ENCODE results near the gene CCDC181. TPM values are rescaled to one million over a fixed set of nuclear protein-coding genes. Genes with fewer than 3 reads are reported as not detected.

CCDC181 gene
- total RNA-seq, 6 experiments from 2014 or later = not detected

DNA sequence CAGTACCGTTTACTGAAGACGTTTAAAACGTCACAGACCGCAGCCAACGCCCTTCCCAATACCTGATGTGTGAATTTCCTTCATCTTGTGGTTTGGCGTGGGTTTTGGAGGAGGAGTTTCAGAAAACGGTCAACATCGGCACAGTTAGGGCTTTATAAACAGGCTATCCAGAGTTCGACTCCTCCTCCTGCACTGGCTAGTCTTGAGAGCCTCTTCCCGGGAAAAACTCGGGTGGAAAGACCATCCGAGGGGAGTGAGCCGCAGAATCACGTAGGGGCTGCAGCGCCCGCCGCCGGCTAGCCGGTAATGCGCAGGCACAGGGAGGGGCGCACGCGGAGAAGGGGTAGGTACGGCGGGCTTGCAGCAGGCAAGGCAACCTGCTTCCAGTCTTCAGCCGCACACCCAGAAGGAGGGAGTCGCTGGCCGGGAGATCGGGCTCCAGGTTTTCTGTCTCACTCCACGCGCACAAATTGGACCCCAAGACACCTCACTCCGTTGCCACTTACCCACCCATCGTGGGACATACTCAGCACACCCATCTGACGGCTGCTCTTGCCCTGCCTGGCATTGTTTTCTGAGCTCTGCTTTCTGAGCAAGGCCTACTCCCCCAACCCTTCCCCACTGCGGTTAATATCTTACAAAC, 33.0 kb upstream of the CCDC181 start:
- Mint-ChIP-seq H3K27ac (no peak overlapping the region), H3K27me3 (ENCODE audit: insufficient read depth) (no peaks in the 10 kb centered on the region), H3K9me3 (peaks cover 11% of the 10 kb centered on the region), H3K36me3 (ENCODE audit: low read depth) (peaks cover 10% of the 10 kb centered on the region), H3K4me1 (ENCODE audit: low read depth) (peaks cover 7% of the 10 kb centered on the region; the same call in 1 of the 2 replicates), H3K4me3 (peak overlapping the region; percentile 47; the same call in 1 of the 2 replicates)
- DNase-seq = no peak
- TF ChIP-seq, protein P1, sequence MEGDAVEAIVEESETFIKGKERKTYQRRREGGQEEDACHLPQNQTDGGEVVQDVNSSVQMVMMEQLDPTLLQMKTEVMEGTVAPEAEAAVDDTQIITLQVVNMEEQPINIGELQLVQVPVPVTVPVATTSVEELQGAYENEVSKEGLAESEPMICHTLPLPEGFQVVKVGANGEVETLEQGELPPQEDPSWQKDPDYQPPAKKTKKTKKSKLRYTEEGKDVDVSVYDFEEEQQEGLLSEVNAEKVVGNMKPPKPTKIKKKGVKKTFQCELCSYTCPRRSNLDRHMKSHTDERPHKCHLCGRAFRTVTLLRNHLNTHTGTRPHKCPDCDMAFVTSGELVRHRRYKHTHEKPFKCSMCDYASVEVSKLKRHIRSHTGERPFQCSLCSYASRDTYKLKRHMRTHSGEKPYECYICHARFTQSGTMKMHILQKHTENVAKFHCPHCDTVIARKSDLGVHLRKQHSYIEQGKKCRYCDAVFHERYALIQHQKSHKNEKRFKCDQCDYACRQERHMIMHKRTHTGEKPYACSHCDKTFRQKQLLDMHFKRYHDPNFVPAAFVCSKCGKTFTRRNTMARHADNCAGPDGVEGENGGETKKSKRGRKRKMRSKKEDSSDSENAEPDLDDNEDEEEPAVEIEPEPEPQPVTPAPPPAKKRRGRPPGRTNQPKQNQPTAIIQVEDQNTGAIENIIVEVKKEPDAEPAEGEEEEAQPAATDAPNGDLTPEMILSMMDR (IDR thresholded peaks at IDR 0.05) = no peak

DNA sequence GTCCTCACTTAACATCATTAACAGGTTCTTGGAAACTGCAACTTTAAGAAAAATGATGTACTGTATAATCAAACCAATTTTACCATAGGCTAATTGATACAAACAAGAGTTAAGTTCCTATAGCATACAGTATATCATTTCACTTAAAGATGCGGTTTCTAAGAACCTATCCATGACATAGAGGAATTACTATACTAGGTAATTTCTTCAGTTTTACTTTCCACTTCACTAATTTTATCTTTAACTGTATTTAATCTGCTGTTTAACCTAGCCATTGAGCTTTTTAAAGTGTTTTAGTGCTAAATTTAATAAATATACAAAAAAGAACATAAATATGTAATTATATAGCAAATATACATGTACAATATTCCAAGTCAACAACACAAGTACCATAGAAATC, 30.2 kb upstream of the CCDC181 start:
- peaks cover 7% of the 10 kb centered on the region; the same call in 1 of the 2 replicates for H3K4me1 Mint-ChIP-seq (ENCODE audit: low read depth)
- H3K36me3 Mint-ChIP-seq (ENCODE audit: low read depth) = peaks cover 10% of the 10 kb centered on the region
- no peak overlapping the region for H3K27ac Mint-ChIP-seq
- no peaks in the 10 kb centered on the region for H3K27me3 Mint-ChIP-seq (ENCODE audit: insufficient read depth)
- no peak overlapping the region for H3K4me3 Mint-ChIP-seq
- peaks cover 11% of the 10 kb centered on the region for H3K9me3 Mint-ChIP-seq
- TF ChIP-seq, protein P1 (IDR thresholded peaks at IDR 0.05) = no peak
- no peak for DNase-seq

DNA sequence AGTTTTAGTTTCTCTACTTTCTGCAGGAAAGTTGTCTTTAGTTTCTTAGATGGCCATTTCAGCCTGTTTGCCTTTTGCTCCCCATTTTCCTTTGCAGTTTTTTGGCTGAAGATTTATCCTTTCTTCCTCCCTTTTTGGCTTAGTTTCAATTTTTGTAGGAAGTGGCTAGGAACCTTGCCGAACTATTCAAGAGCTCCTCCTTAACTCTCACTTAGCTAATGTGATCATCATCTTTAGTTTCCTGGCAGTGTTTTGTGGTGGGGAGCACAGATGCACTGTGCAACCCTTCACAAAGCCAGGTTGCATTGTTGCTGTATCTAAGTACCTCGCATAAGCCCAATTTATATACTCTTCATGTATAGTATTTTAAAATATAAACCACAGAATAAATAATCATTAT, 28.8 kb upstream of the CCDC181 start:
- peaks cover 11% of the 10 kb centered on the region for H3K9me3 Mint-ChIP-seq
- TF ChIP-seq, protein P1 (IDR thresholded peaks at IDR 0.05) = no peak
- H3K27ac Mint-ChIP-seq = no peak overlapping the region
- DNase-seq = no peak
- peaks cover 3% of the 10 kb centered on the region; the same call in 1 of the 2 replicates for H3K4me1 Mint-ChIP-seq (ENCODE audit: low read depth)
- no peak overlapping the region for H3K4me3 Mint-ChIP-seq
- H3K36me3 Mint-ChIP-seq (ENCODE audit: low read depth) = peaks cover 7% of the 10 kb centered on the region
- peaks cover 2% of the 10 kb centered on the region; the same call in 1 of the 2 replicates for H3K27me3 Mint-ChIP-seq (ENCODE audit: insufficient read depth)

DNA sequence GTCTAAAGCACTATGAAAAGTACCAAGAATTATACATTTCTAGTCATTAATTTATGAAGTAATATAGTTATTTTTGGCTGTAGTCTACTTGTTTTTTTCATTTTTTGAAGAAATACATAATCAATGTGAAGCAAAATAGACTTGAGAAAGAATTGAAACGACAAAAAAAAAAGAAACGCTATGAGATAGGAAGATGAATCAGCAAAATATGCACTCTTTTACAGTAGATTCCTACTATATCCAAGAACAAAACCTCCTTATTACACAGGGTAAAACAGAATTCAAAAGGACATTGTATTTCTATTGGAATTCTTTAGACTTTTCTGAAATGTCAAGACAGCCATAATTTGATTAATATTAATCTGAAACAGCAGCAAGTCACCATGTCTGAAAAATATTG, 25.6 kb upstream of the CCDC181 start:
- Mint-ChIP-seq H3K4me1 (ENCODE audit: low read depth) (no peaks in the 10 kb centered on the region), H3K27me3 (ENCODE audit: insufficient read depth) (peaks cover 2% of the 10 kb centered on the region; the same call in 1 of the 2 replicates), H3K27ac (no peak overlapping the region), H3K36me3 (ENCODE audit: low read depth) (peaks cover 7% of the 10 kb centered on the region; the same call in 1 of the 2 replicates), H3K4me3 (no peak overlapping the region), H3K9me3 (peaks cover 11% of the 10 kb centered on the region)
- DNase-seq = no peak
- TF ChIP-seq, protein P1 (IDR thresholded peaks at IDR 0.05) = no peak

DNA sequence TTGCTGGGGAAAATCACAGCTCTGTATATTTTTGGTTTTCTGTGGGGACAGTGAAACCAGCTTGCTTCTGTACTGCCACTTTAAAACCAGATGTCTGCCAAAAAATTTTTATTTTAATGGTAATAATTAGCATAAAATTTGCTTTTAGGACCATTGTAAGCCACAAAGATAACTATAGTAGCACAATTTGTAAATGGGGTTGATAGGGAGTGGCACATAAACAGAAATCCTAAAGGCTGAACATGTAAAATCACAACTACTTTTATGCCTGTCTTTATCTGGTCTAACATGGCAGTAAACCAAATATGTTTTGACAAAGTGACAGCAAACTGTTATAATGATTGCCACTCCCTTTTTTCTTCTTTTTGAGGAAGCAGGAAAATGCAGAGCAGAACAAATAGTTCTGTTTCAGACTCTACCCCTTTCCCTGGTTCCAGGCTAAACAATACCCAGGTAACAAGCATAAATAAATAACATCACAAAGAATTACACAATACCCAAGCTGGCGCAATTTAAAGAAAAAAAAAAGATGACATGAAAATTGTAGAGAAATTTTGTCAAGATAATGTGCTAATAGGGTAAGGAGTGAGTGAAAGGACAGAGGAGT, 24.0 kb upstream of the CCDC181 start:
- no peak for DNase-seq
- H3K4me3 Mint-ChIP-seq = no peak overlapping the region
- no peaks in the 10 kb centered on the region for H3K4me1 Mint-ChIP-seq (ENCODE audit: low read depth)
- H3K9me3 Mint-ChIP-seq = 0 out of 2 replicates have a peak, but pooled peaks cover under 1% of the 10 kb centered on the region
- TF ChIP-seq, protein P1 (IDR thresholded peaks at IDR 0.05) = no peak
- no peaks in the 10 kb centered on the region for H3K36me3 Mint-ChIP-seq (ENCODE audit: low read depth)
- peaks cover 2% of the 10 kb centered on the region; the same call in 1 of the 2 replicates for H3K27me3 Mint-ChIP-seq (ENCODE audit: insufficient read depth)
- no peak overlapping the region for H3K27ac Mint-ChIP-seq

Measured in HFFc6 (cell line).